Right lobe of liver (tissue), 6 donors: ENCODE results near the gene ARSG. TPM values are rescaled to one million over a fixed set of nuclear protein-coding genes. Genes with fewer than 3 reads are reported as not detected.
"Not testable (repeated sequence)": the region's sequence is repeated elsewhere in the genome, so short reads cannot be mapped to it uniquely, and the experiment has no call there.

Experiments used
- ATAC-seq, 4 donors: fragments of 200-7000 bp; cut with Tn5 transposase; one replicate each; pipeline ENCODE4 v1.9.1; 2020; ENCODE audit warnings: mild to moderate bottlenecking in 4 of 4, moderate library complexity in 4 of 4
- DNase-seq, 3 donors: peaks; one replicate each; pipeline ENCODE4 v3.0.0-alpha.2; 2020
- H3K27ac ChIP-seq, 3 donors: fragments of 200-600 bp; one replicate each; pipeline ENCODE4 v1.8.0; 2022
- H3K27me3 ChIP-seq, 2 donors: fragments of 200-600 bp; one replicate each; pipeline ENCODE4 v1.8.0; 2022
- H3K36me3 ChIP-seq, 4 donors: fragments of 200-600 bp; sonication (generic) in 1 of 4; one replicate each; pipeline versions ENCODE4 v1.5.1 to v1.8.0; 2017 to 2022; ENCODE audit warnings: control low read depth in 1 of 4
- H3K4me1 ChIP-seq, 4 donors: fragments of 200-600 bp; sonication (generic) in 1 of 4; one replicate each; pipeline versions ENCODE4 v1.5.1 to v1.8.0; 2017 to 2022; ENCODE audit warnings: control low read depth in 1 of 4
- H3K4me3 ChIP-seq, 3 donors: fragments of 200-600 bp; one replicate each; pipeline ENCODE4 v1.8.0; 2022
- H3K9me3 ChIP-seq, 4 donors: fragments of 200-600 bp; sonication (generic) in 1 of 4; one replicate each; pipeline versions ENCODE4 v1.5.1 to v1.8.0; 2017 to 2022; ENCODE audit warnings: control low read depth in 1 of 4
- POLR2A ChIP-seq: fragments of 450-650 bp; IDR thresholded peaks from one replicate; pipeline ENCODE4 v1.6.1; 2017; ENCODE audit warnings: antibody characterized with exemption, mild to moderate bottlenecking
- WGBS: methylation state at CpG from one replicate; pipeline ENCODE4 v1.1.6; 2018; ENCODE audit warnings: low coverage, low lambda C conversion rate; ENCODE audit not compliant: insufficient coverage; ENCODE audit errors: missing lambda C conversion rate; 5-methylcytosine and 5-hydroxymethylcytosine counted together
- intact Hi-C, 2 donors: fragments of 100-400 bp; cut with DNase I; formaldehyde crosslinking; loops; one replicate each; pipeline versions ENCODE4 v1.11.2 to v1.14.1; 2022
- total RNA-seq, 6 experiments: library from RNA; depleted of rRNA in 2 of 6; stranded (reverse); fragments of >200 nt in 2 of 6; fragmentation: NEBNext Ultra II Directional in 3 of 6; extraction: Animal tissue kit (Norgen Biotek cat#: 25700) in 3 of 6; gene quantifications; one replicate each; pipeline versions ENCODE4 v1.1.0 to v1.2.4, GENCODE V29; 2016 to 2023
- TF ChIP-seq, protein P1 (sequence below), 4 donors: fragments of 200-600 bp in 3 of 4; fragments of 450-650 bp in 1 of 4; IDR thresholded peaks; one replicate each; pipeline versions ENCODE4 v1.5.1 to v1.8.0; 2016 to 2022; ENCODE audit warnings: antibody characterized with exemption in 4 of 4, mild to moderate bottlenecking in 2 of 4
- donor health status: DM: no; HTN: yes; CAD: no.
- donor health status: DM: no; HTN: no; CAD: no.
- donor health status: DM: no; HTN: no; CAD: no.
- donor health status: DM: no; HTN: yes; CAD: no.
- donor health status: DM: no; HTN: yes; CAD: no.

The ARSG gene
- total RNA-seq, 6 experiments from 2014 or later = 1.2 to 3.3 (median 2.5) TPM

DNA sequence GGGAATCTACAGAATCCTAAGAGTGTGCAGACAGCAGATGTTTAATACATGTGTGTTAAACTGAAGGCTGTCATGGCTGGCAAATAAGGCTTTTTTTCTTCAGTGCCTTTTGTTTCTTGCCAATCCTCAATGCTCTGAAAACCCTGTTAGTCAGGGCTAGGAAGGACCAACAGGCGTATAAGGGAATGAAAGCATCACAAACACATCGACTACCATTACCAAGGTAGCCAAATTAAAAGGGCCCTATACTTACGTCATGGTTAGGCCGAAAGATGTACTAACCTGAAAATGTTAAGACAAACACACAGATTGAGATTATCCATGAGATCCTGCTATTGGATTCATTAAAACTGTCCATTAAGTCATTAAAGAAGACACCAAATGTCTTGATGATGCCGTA, 13.5 kb upstream of the ARSG start:
- Histone ChIP-seq H3K27me3 (no peaks in the 10 kb centered on the region), H3K27ac (no peak overlapping the region), H3K4me1 (no peaks in the 10 kb centered on the region), H3K4me3 (no peak overlapping the region), H3K9me3 (no peaks in the 10 kb centered on the region), H3K36me3 (no peaks in the 10 kb centered on the region)
- no peak for ATAC-seq
- intact Hi-C loops = no loop called here
- TF ChIP-seq, protein P1, sequence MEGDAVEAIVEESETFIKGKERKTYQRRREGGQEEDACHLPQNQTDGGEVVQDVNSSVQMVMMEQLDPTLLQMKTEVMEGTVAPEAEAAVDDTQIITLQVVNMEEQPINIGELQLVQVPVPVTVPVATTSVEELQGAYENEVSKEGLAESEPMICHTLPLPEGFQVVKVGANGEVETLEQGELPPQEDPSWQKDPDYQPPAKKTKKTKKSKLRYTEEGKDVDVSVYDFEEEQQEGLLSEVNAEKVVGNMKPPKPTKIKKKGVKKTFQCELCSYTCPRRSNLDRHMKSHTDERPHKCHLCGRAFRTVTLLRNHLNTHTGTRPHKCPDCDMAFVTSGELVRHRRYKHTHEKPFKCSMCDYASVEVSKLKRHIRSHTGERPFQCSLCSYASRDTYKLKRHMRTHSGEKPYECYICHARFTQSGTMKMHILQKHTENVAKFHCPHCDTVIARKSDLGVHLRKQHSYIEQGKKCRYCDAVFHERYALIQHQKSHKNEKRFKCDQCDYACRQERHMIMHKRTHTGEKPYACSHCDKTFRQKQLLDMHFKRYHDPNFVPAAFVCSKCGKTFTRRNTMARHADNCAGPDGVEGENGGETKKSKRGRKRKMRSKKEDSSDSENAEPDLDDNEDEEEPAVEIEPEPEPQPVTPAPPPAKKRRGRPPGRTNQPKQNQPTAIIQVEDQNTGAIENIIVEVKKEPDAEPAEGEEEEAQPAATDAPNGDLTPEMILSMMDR (IDR thresholded peaks at IDR 0.05) = no peak
- no peak for TF ChIP-seq POLR2A
- WGBS = 93% methylated on average over 5 of the region's 5 CpGs
- no peak for DNase-seq

DNA sequence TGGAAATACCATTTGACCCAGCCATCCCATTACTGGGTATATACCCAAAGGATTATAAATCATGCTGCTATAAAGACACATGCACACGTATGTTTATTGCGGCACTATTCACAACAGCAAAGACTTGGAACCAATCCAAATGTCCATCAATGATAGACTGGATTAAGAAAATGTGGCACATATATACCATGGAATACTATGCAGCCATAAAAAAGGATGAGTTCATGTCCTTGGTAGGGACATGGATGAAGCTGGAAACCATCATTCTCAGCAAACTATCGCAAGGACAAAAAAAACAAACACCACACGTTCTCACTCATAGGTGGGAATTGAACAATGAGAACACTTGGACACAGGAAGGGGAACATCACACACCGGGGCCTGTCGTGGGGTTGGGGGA, 9.3 kb upstream of the ARSG start:
- H3K36me3 ChIP-seq, H3K4me1 ChIP-seq, H3K27ac ChIP-seq, ATAC-seq, intact Hi-C loops, H3K4me3 ChIP-seq, H3K27me3 ChIP-seq, H3K9me3 ChIP-seq, DNase-seq: not testable (repeated sequence)
- 59% methylated on average over 4 of the region's 6 CpGs for WGBS

DNA sequence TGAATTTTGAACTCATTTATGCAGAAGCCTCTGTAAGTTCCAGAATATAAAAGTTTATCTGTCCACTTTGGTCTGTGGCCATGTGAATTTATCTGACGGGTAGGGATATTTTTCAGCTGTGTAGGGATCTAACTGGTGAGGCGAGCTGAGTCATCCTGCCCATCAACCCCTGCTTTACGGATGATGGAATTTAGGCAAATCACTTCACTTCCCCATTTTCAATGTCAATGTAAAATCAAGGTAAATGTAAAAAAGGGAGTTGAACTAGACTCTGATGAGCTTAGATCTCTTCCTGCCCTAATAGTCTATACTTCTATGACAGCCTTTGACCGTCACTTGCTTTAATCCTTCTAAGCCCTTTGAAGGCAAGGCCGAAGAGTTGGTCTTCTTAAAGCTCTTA, 2.9 kb upstream of the ARSG start:
- TF ChIP-seq POLR2A = no peak
- TF ChIP-seq, protein P1 (IDR thresholded peaks at IDR 0.05) = no peak
- Histone ChIP-seq H3K36me3 (no peaks in the 10 kb centered on the region), H3K4me3 (no peak overlapping the region), H3K9me3 (no peaks in the 10 kb centered on the region), H3K4me1 (peaks cover 0 to 16% (median 2%) of the 10 kb centered on the region in 4 donors), H3K27me3 (peaks cover 0 to 7% of the 10 kb centered on the region in 2 donors), H3K27ac (peak overlapping the region in 1 of 3 donors; percentile 33)
- DNase-seq (no peak), ATAC-seq (no peak)
- intact Hi-C loops = no loop called here
- WGBS = 90% methylated on average over 5 of the region's 5 CpGs

DNA sequence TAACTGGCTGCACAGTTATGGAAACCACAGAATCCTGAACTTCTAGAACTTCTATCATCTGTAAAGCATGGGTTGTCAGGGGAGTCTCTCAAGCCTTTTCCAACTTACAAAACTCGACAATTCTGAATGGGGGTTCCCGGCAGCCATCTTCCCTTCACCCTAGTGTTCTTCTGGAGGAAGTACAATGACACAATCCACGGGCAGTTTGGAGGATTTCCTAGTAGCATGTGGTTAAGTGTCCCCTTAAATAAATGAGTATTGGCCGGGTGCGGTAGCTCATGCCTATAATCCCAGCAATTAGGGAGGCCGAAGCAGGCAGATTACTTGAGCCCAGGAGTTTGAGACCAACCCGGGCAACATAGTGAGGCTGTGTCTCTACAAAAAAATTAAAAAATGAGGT, 2.5 kb upstream of the ARSG start:
- Histone ChIP-seq H3K27me3 (peaks cover 0 to 7% of the 10 kb centered on the region in 2 donors), H3K4me1 (peaks cover 0 to 16% (median 2%) of the 10 kb centered on the region in 4 donors), H3K36me3 (no peaks in the 10 kb centered on the region), H3K27ac (peak overlapping the region in 2 of 3 donors; percentile 33 to 76), H3K9me3 (no peaks in the 10 kb centered on the region), H3K4me3 (no peak overlapping the region)
- 78% methylated on average over 7 of the region's 7 CpGs for WGBS
- DNase-seq (no peak), ATAC-seq (no peak)
- no peak for TF ChIP-seq POLR2A
- TF ChIP-seq, protein P1 (IDR thresholded peaks at IDR 0.05) = no peak
- intact Hi-C loops = no loop called here

DNA sequence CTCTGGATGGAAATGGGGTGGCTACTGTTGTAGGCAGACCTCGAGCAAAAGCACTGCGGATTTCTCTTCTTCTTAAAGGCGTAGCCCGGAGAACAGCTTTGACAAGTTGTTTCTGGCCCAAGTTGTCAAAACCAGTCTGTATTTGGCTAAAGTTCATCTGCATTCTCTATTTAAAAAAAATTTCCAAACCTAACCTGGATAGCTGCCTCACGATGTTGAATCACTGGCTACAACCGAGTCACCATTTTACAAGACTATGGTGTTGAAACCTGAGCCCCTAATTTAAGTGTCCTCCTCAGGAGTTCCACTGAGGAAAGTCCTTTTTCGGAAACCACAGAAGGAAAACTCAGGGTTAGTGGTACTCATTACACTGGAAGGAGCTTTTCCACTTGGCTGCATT, 1.8 kb upstream of the ARSG start:
- TF ChIP-seq, protein P1 (IDR thresholded peaks at IDR 0.05) = no peak
- no peak for TF ChIP-seq POLR2A
- ATAC-seq (no peak), DNase-seq (no peak)
- WGBS = 81% methylated on average over 5 of the region's 7 CpGs
- Histone ChIP-seq H3K4me1 (peaks cover 0 to 16% (median 2%) of the 10 kb centered on the region in 4 donors), H3K36me3 (no peaks in the 10 kb centered on the region), H3K4me3 (peak overlapping the region in 1 of 3 donors; percentile 60), H3K9me3 (no peaks in the 10 kb centered on the region), H3K27ac (peak overlapping the region in 2 of 3 donors; percentile 60 to 76), H3K27me3 (peaks cover 0 to 7% of the 10 kb centered on the region in 2 donors)
- intact Hi-C loops = no loop called here
